GM13977 (cell line): ENCODE results near the gene USH1C.

Experiments used
- DNase-seq: peaks from one replicate; pipeline ENCODE4 v3.0.0; 2012; ENCODE audit warnings: low spot score
- in situ Hi-C: fragments of 300-500 bp; cut with MboI; formaldehyde crosslinking; loops from one replicate; pipeline ENCODE4 v1.12.0; 2022; ENCODE audit warnings: low sequenced_read_pairs, low pct_unique_long_range_greater_than_20kb, mixed read lengths, inconsistent platforms; ENCODE audit not compliant: unreplicated experiment
- TF ChIP-seq, protein P1 (sequence below): IDR thresholded peaks from 2 replicates; pipeline ENCODE4 v1.5.1; 2012; ENCODE audit warnings: mild to moderate bottlenecking, control low read depth; ENCODE audit not compliant: insufficient read depth; ENCODE audit errors: extremely low read depth, missing control alignments

Gene USH1C

DNA sequence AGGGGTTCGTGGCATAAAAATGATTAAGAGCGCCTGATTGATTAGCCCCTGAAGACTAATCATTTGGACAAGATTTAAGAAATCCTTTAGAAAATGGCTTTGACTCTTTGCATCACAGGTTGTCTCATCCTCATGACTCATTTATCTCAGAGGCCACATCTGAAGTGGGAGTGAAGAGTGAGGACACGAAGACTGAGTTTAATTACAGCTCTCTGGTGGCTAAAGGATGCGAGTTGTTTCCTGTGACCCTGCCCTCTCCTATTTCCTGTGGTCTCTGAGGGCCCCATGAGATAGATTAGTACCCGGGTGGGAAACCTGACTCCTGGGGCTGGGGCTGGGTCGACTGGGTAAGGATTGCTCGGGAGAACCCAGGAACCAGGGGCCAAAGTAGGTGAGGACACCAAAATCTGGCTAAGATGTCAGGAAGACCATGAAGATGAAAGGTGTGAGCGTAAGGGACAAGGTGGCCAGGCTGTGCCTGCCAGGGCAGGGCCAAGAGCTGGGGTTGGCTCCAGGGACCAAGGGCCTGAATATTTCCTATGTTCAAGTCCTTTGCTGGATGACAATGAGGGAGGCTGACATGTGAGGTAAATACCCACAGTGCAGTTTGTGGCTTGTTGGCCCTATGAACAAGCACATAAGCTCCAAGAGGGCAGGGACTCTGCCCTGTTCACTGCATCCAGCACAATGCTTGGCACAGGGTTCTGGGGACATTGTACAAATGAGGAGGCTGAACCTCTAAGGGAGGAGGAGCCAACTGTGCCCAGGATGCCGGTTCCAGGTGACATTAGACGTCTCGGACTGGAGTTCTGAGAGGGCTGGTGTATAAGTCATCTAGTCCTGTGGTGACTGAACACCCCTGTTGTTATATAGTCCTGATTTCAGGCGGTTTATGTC is 6.5 kb upstream of the USH1C start:
- in situ Hi-C loops: no loop called here
- TF ChIP-seq, protein P1, sequence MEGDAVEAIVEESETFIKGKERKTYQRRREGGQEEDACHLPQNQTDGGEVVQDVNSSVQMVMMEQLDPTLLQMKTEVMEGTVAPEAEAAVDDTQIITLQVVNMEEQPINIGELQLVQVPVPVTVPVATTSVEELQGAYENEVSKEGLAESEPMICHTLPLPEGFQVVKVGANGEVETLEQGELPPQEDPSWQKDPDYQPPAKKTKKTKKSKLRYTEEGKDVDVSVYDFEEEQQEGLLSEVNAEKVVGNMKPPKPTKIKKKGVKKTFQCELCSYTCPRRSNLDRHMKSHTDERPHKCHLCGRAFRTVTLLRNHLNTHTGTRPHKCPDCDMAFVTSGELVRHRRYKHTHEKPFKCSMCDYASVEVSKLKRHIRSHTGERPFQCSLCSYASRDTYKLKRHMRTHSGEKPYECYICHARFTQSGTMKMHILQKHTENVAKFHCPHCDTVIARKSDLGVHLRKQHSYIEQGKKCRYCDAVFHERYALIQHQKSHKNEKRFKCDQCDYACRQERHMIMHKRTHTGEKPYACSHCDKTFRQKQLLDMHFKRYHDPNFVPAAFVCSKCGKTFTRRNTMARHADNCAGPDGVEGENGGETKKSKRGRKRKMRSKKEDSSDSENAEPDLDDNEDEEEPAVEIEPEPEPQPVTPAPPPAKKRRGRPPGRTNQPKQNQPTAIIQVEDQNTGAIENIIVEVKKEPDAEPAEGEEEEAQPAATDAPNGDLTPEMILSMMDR: no peak
- DNase-seq: no peak

DNA sequence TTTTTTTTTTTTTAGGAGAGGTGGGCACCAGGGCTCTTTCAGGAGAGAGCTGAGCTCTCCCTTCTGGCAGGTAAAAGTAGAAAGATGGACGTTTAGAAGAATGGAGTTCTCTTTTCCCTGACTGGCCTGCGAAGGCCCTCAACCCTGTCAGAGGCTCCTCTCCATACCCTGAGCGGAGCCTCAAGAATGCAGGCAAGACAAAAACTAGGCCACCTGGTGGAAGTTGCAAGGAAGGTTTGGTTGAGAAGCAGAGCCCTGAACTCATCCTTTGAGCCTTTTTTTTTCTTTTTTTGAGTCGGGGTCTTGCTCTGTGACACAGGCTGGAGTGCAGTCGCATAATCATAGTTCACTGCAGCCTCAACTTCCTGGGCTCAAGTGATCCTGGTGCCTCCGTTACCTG is 4.2 kb upstream of the USH1C start:
- no peak for DNase-seq
- in situ Hi-C loops: no loop called here
- TF ChIP-seq, protein P1: no peak

DNA sequence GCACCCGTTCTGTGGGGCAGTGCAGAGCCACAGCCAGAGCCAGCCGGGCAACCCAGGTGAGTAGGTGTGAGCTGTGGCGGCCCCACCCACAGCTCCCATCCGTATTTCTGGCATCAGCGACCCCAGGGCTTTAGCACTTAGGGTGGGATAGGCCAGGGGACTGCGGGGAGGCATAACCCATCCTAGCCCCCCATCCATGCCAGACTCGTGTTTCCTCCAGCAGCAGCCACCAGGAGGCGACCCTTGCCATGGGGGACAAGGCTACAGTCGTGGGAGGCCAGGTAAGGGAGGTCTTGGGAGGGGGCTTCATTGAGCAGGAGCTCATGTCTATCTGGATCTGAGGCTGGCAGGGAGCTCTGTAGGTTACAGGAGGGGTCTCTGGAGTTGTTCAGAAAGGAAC is 3.7 kb upstream of the USH1C start:
- DNase-seq: no peak
- in situ Hi-C loops: no loop called here
- TF ChIP-seq, protein P1: no peak

DNA sequence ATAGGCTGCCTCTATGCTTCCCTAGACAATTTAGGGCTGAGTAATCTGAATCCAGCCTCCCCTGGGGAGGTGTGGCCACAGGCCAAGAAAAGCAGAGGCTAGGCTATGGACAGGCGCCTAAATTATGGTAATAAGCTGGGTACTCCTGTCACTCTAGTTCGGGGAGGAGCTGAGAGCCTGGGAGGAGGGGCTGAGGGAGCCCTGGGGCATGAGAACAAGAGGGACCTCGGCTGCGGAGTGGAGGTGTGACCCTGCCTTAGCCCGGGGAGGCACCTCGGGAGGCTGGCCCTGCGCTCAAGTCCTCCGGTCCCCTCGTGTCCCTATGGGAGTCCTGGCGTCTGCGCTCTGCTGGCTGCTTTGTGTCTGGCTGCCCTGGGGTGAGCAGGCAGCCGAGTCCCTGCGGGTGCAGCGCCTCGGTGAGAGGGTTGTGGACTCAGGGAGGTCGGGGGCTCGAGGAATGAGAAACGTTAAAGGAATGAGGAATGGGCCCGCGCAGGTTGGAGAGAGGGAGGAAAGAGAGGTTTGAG is 2.9 kb upstream of the USH1C start, which contains the start of gene OTOG:
OTOG (plus strand) TSS at position 209 of the 527 bp plus-strand sequence; CDS start at position 323, 114 bp downstream.
- DNase-seq: no peak
- in situ Hi-C loops: no loop called here
- TF ChIP-seq, protein P1: no peak

DNA sequence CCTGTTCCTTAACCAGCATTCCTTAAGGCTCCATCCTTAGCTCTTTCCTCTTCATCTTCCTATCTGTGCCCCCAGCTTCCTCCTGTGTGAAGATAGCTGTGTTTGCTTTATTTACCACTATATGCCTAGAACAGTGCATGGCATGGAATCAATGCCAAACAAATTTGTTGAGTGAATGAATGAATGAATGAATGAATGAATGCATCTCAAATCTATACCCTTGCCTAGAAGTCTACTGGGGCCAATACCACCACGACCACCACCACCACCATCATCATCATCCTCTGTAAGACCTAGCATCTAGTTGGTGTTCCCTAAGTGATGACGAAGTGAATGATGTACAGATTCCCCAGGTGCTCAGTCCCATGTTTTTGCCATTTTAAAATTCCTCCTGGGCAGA is 2.0 kb upstream of the USH1C start:
- TF ChIP-seq, protein P1: no peak
- no peak for DNase-seq
- in situ Hi-C loops: no loop called here

DNA sequence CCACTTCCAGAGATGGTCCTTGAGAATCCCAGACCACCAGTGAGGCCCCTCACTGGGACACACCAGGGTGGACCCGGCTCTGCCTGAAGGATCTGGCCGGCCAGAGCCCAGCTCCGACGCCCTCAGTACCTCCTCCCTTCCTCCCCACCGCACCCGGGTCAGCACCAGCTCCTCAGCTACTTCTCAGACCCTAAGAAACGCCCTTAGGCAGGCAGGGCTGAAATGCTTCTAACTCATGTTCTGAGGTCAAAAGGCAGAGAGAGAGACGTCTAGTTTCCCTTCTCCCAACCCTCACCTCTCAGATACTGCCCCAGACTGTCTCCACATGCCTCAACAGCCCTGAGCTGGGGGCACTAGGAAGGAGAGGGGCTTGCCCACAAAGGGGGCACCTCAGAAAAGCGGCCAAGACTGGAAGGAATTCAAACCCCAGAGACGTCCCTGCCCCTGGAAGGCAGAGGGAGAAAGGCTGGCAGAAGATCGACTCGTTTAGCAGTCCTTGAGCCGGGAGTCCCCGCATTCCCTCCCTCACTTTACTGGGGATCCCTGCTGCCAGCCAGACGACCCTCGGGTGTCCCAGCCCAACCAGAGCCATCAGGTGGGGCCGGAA is 539 bp downstream of the USH1C start:
- in situ Hi-C loops: no loop called here
- DNase-seq: no peak
- TF ChIP-seq, protein P1: no peak
